Right lobe of liver (tissue), 6 donors: ENCODE measurements around the gene LOXL3. TPM values are rescaled to one million over a fixed set of nuclear protein-coding genes. Genes with fewer than 3 reads are reported as not detected.
"Not testable (repeated sequence)": the region's sequence is repeated elsewhere in the genome, so short reads cannot be mapped to it uniquely, and the experiment has no call there.

Source experiments
- ATAC-seq, 4 donors: fragments of 200-7000 bp; cut with Tn5 transposase; one replicate each; pipeline ENCODE4 v1.9.1; 2020; ENCODE audit warnings: mild to moderate bottlenecking in 4 of 4, moderate library complexity in 4 of 4
- DNase-seq, 3 donors: peaks; one replicate each; pipeline ENCODE4 v3.0.0-alpha.2; 2020
- H3K27ac ChIP-seq, 3 donors: fragments of 200-600 bp; one replicate each; pipeline ENCODE4 v1.8.0; 2022
- H3K27me3 ChIP-seq, 2 donors: fragments of 200-600 bp; one replicate each; pipeline ENCODE4 v1.8.0; 2022
- H3K36me3 ChIP-seq, 4 donors: fragments of 200-600 bp; sonication (generic) in 1 of 4; one replicate each; pipeline versions ENCODE4 v1.5.1 to v1.8.0; 2017 to 2022; ENCODE audit warnings: control low read depth in 1 of 4
- H3K4me1 ChIP-seq, 4 donors: fragments of 200-600 bp; sonication (generic) in 1 of 4; one replicate each; pipeline versions ENCODE4 v1.5.1 to v1.8.0; 2017 to 2022; ENCODE audit warnings: control low read depth in 1 of 4
- H3K4me3 ChIP-seq, 3 donors: fragments of 200-600 bp; one replicate each; pipeline ENCODE4 v1.8.0; 2022
- H3K9me3 ChIP-seq, 4 donors: fragments of 200-600 bp; sonication (generic) in 1 of 4; one replicate each; pipeline versions ENCODE4 v1.5.1 to v1.8.0; 2017 to 2022; ENCODE audit warnings: control low read depth in 1 of 4
- POLR2A ChIP-seq: fragments of 450-650 bp; IDR thresholded peaks from one replicate; pipeline ENCODE4 v1.6.1; 2017; ENCODE audit warnings: antibody characterized with exemption, mild to moderate bottlenecking
- WGBS: methylation state at CpG from one replicate; pipeline ENCODE4 v1.1.6; 2018; ENCODE audit warnings: low coverage, low lambda C conversion rate; ENCODE audit not compliant: insufficient coverage; ENCODE audit errors: missing lambda C conversion rate; 5-methylcytosine and 5-hydroxymethylcytosine counted together
- intact Hi-C, 2 donors: fragments of 100-400 bp; cut with DNase I; formaldehyde crosslinking; loops; one replicate each; pipeline versions ENCODE4 v1.11.2 to v1.14.1; 2022
- total RNA-seq, 6 experiments: library from RNA; depleted of rRNA in 2 of 6; stranded (reverse); fragments of >200 nt in 2 of 6; fragmentation: NEBNext Ultra II Directional in 3 of 6; extraction: Animal tissue kit (Norgen Biotek cat#: 25700) in 3 of 6; gene quantifications; one replicate each; pipeline versions ENCODE4 v1.1.0 to v1.2.4, GENCODE V29; 2016 to 2023
- TF ChIP-seq, protein P1 (sequence below), 4 donors: fragments of 200-600 bp in 3 of 4; fragments of 450-650 bp in 1 of 4; IDR thresholded peaks; one replicate each; pipeline versions ENCODE4 v1.5.1 to v1.8.0; 2016 to 2022; ENCODE audit warnings: antibody characterized with exemption in 4 of 4, mild to moderate bottlenecking in 2 of 4
- donor health status: DM: no; HTN: yes; CAD: no.
- donor health status: DM: no; HTN: no; CAD: no.
- donor health status: DM: no; HTN: no; CAD: no.
- donor health status: DM: no; HTN: yes; CAD: no.
- donor health status: DM: no; HTN: yes; CAD: no.

LOXL3 gene
- total RNA-seq, 6 experiments from 2014 or later, result 0.92 to 3.3 (median 1.8) TPM

DNA sequence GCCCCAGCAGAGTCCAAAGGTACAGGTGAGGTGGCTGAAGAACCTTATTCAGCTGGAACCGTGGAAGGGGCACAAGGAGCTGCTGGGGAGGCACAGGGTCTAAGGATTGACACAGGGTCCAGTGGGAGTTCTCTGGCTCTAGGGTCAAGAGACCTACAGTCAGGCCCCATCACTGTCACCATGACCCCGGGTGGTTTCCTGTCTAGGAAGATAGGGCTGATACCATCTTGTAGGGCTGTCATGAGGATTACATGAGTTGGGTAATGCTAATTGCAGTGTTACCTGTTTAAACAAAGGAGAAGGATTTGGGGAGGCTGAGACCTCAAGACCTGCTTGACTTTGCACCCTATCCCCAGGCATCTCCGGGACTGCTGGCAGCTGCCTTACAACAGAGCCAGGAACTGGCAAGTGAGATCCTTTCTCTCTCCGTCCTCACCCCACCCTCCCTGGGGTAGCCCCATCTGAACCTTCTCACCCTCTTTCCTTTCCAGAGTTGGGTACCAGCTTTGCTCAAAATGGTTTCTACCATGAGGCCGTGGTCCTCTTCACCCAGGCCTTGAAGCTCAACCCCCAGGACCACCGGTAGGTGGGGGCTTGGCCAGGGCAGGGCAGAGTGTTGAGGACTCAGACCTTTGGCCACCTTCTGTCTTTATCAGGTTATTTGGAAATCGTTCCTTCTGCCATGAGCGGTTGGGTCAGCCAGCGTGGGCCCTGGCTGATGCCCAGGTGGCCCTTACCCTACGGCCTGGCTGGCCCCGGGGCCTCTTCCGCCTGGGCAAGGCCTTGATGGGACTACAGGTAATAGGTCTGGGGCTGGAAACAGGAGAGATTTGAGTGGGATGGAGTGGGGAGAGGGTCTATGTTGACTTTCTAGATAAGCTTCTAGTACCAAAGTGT lies 61.8 kb downstream of the LOXL3 start:
- H3K27ac ChIP-seq, result peak overlapping the region in 2 of 3 donors; percentile 65 to 75
- peak overlapping the region in 1 of 3 donors; percentile 21 for H3K4me3 ChIP-seq
- WGBS, result 53% methylated on average over 11 of the region's 12 CpGs
- no peaks in the 10 kb centered on the region for H3K9me3 ChIP-seq
- peaks cover 0 to 74% (median 26%) of the 10 kb centered on the region in 4 donors for H3K4me1 ChIP-seq
- no peaks in the 10 kb centered on the region for H3K27me3 ChIP-seq
- DNase-seq (peak; percentile 75 to 88 (median 85)), ATAC-seq (peak; percentile 77 to 82 (median 80))
- H3K36me3 ChIP-seq, result peaks cover 0 to 32% (median 9%) of the 10 kb centered on the region in 4 donors
- no peak for TF ChIP-seq POLR2A
- TF ChIP-seq, protein P1, sequence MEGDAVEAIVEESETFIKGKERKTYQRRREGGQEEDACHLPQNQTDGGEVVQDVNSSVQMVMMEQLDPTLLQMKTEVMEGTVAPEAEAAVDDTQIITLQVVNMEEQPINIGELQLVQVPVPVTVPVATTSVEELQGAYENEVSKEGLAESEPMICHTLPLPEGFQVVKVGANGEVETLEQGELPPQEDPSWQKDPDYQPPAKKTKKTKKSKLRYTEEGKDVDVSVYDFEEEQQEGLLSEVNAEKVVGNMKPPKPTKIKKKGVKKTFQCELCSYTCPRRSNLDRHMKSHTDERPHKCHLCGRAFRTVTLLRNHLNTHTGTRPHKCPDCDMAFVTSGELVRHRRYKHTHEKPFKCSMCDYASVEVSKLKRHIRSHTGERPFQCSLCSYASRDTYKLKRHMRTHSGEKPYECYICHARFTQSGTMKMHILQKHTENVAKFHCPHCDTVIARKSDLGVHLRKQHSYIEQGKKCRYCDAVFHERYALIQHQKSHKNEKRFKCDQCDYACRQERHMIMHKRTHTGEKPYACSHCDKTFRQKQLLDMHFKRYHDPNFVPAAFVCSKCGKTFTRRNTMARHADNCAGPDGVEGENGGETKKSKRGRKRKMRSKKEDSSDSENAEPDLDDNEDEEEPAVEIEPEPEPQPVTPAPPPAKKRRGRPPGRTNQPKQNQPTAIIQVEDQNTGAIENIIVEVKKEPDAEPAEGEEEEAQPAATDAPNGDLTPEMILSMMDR (IDR thresholded peaks at IDR 0.05), result no peak
- intact Hi-C loops, result no loop called here

DNA sequence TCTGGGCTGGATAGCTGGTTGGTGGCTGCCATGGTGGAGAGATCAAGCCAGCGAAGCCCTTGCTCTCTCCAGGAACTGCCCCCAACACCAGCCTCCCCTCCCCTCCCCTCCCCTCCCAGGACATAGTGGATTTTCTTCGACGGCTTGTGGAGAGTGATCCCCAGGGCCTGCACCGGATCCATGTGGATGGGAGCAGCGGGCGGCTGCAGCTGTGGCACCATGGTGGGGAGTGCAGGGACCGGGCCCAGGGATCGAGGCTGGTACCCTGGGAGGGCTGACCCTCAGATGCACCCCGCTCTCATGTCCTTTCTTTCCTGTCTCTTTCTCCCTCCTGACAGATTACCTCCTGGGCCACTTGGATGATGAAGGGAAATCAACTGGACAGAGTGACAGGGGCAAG lies 63.8 kb downstream of the LOXL3 start:
- Histone ChIP-seq H3K9me3 (no peaks in the 10 kb centered on the region), H3K4me3 (peak overlapping the region in 1 of 3 donors; percentile 47), H3K36me3 (peaks cover 0 to 40% (median 9%) of the 10 kb centered on the region in 4 donors), H3K4me1 (peaks cover 0 to 83% (median 32%) of the 10 kb centered on the region in 4 donors), H3K27me3 (no peaks in the 10 kb centered on the region), H3K27ac (peak overlapping the region in 2 of 3 donors; percentile 73 to 79)
- intact Hi-C loops, result loop anchor here in 1 of 2 donors (5.0 kb wide), 1 partner anchor 37 kb away; the partner anchor contains the start of genes AUP1, DQX1 and HTRA2
- DNase-seq (no peak), ATAC-seq (no peak)
- TF ChIP-seq, protein P1 (IDR thresholded peaks at IDR 0.05), result no peak
- TF ChIP-seq POLR2A, result no peak
- 100% methylated on average over 1 of the region's 9 CpGs for WGBS

DNA sequence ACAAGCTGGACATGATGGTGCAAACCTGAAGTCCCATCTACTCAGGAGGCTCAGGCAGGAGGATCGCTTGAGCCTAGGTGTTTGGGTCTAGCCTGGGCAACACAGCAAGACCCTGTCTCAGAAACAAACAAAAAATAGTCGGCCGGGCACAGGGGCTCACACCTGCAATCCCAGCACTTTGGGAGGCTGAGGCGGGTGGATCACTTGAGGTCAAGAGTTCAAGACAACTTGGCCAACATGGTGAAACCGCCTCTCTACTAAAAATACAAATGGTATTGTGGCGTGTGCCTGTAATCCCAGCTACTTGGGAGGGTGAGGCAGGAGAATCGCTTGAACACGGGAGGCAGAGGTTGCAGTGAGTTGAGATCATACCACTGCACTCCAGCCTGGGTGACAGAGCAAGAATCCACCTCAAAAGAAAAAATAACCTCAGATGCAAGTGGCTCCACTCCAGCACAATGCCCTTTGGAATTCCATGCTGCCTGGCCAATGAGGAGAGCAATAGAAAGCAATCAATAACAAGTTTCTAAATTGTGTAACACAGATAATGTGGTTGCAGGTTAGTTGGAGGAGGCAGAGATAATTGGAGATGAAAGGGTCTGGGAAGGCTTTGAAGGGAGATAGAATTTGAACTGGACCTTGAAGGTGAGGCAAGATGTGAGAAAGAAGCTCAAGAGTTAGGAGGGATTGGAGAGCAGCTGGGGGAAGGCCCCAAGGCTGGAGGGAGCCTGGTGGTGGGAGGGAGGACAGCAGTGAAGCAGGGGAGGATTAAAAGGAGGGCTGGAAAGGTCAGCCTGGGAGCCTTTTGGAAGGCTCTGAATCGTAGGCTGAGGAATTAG lies 64.9 kb downstream of the LOXL3 start:
- Histone ChIP-seq H3K27me3 (no peaks in the 10 kb centered on the region), H3K4me1 (peaks cover 0 to 82% (median 32%) of the 10 kb centered on the region in 4 donors), H3K36me3 (peaks cover 0 to 40% (median 9%) of the 10 kb centered on the region in 4 donors), H3K27ac (peak overlapping the region; percentile 22 to 79 (median 73)), H3K4me3 (peak overlapping the region in 2 of 3 donors; percentile 23 to 47), H3K9me3 (no peaks in the 10 kb centered on the region)
- WGBS, result 50% methylated on average over 9 of the region's 9 CpGs
- DNase-seq, result peak in 2 of 3 donors; percentile 71 to 87
- intact Hi-C loops, result loop anchor here in 1 of 2 donors (5.0 kb wide), 1 partner anchor 38 kb away; the partner anchor contains the start of genes AUP1, DQX1 and HTRA2
- TF ChIP-seq, protein P1 (IDR thresholded peaks at IDR 0.05), result no peak
- no peak for TF ChIP-seq POLR2A
- ATAC-seq, result peak; percentile 63 to 77 (median 70)

DNA sequence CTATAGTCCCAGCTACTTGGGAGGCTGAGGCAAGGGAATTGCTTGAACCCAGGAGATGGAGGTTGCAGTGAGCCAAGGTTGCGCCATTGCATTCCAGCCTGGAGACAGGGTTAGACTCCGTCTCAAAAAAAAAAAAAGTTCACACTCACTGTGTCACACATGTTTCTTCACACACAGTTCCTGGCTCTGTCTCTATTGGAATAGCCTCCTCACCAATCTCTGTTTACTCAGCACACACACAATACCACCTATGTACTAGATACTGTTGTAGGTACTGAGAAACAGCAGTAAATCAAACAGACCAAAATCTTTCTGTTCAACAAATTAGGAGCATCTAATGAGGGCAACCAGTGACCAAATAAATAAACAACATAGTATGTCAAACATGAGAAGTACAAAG lies 67.6 kb downstream of the LOXL3 start:
- ATAC-seq (peak in 2 of 4 donors; percentile 11 to 27), DNase-seq (no peak)
- Histone ChIP-seq H3K4me1 (peaks cover 0 to 70% (median 23%) of the 10 kb centered on the region in 4 donors), H3K27ac (peak overlapping the region in 1 of 3 donors; percentile 57), H3K4me3 (no peak overlapping the region), H3K9me3 (no peaks in the 10 kb centered on the region), H3K27me3 (no peaks in the 10 kb centered on the region), H3K36me3 (peaks cover 0 to 15% (median 1%) of the 10 kb centered on the region in 4 donors)
- intact Hi-C loops, result loop anchor here in 1 of 2 donors (5.0 kb wide), 1 partner anchor 41 kb away; the partner anchor contains the start of genes AUP1, DQX1 and HTRA2
- TF ChIP-seq, protein P1 (IDR thresholded peaks at IDR 0.05), result no peak
- no peak for TF ChIP-seq POLR2A
- 51% methylated on average over 2 of the region's 2 CpGs for WGBS

DNA sequence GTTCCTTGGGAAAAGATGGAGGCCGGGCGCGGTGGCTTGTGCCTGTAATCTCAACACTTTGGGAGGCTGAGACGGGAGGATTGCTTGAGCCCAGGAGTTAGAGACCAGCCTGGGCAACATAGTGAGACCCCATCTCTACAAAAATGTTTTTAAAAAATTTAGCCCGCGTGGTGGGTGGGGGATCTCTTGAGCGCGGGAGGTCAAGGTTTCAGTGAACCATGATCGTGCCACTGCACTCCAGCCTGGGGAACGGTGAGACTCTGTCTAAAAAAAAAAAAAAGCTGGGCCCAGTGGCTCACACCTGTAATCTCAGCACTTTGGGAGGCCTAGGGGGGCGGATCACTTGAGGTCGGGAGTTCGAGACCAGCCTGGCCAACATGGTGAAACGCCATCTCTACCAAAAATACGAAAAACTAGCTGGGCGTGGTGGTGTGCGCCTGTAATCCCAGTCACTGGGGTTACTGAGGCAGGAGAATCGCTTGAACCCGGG lies 70.0 kb downstream of the LOXL3 start:
- peaks cover 0 to 16% (median 2%) of the 10 kb centered on the region in 4 donors for H3K36me3 ChIP-seq
- ATAC-seq, H3K9me3 ChIP-seq, H3K27me3 ChIP-seq, intact Hi-C loops, DNase-seq: not testable (repeated sequence)
- H3K27ac ChIP-seq, result peak overlapping the region in 1 of 3 donors; percentile 84
- H3K4me1 ChIP-seq, result peaks cover 0 to 55% (median 19%) of the 10 kb centered on the region in 4 donors
- 64% methylated on average over 17 of the region's 19 CpGs for WGBS
- H3K4me3 ChIP-seq, result peak overlapping the region; percentile 93 to 99 (median 97)
